Hepatic stellate cell (primary cell): ENCODE results near the gene GJB6.
"Not testable (repeated sequence)": the region's sequence is repeated elsewhere in the genome, so short reads cannot be mapped to it uniquely, and the experiment has no call there.

Source experiments
- DNase-seq: peaks from one replicate; pipeline ENCODE4 v3.0.0; 2011; ENCODE audit warnings: low spot score

GJB6 gene

DNA sequence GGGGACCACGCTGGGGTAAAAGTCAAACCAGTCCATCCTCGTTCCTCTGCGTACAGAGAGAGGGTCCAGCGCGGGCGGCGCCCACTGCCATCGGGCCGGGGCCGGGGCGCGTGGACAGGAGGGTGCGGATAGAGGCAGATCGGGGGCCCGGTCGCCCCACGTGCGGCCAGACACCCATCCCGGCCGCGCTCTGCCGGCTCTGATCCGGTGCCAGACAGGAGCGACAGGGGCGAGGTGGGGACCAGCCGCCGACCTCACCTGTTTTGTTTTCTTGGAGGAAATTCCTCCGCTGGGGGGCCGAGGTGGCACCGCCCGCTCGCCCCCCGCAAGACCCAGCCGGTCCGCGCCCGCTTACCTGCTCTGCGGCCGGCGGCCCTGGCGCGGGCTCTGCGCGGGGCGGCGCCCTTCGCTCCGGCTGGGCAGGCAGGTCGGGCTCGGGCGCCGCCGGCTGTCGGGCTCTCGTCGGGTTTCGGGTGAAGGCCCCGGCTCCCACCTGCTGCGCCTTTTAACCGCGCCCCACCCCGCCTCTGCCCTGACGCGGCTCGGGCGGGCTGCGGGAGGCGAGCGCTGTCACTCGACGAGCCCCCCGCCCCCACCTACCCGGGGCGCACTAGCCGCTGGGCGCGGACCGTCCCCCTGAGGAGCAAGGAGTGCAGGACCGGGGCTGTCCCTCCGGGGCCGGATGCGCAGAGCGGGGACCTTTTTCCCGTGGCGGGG, at the start of gene GJB6:
TSS of gene GJB6 (minus strand) at position 481 of the 717 bp plus-strand sequence. CDS start 8,839 bp downstream, outside the sequence.
- DNase-seq: no peak

DNA sequence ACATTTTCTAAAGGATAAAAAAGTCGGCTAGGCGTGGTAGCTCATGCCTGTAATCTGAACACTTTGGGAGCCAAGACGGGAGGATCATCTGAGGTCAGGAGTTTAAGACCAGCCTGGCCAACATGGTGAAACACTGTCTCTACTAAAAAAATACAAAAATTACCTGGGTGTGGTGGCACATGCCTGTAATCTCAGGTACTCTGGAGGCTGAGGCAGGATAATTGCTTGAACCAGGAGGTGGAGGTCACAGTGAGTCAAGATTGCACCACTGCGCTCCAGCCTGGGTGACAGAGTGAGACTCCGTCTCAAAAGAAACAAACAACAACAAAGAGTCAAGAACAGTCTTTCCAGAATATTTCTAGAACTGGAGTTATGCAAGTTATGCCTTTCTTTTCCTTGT, 44.8 kb upstream of the GJB6 start:
- not testable (repeated sequence) for DNase-seq

DNA sequence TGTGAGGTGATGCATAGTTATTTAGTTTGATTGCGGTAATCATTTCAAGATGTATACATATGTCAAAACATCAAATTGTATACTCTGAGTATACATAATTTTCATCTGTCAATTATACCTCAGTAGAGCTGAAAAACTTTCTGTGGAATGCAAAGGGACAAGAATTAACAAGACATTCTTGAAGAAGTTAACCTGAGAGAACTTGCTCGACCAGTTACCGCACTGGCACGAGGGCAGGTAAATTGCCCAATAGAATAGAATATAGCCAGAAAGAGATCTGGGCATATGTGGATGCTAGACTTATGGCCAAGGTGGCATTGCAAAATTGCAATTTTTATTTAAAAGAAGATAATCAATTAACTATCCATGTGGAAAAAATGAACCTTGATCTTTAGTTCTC, 42.3 kb upstream of the GJB6 start:
- no peak for DNase-seq

DNA sequence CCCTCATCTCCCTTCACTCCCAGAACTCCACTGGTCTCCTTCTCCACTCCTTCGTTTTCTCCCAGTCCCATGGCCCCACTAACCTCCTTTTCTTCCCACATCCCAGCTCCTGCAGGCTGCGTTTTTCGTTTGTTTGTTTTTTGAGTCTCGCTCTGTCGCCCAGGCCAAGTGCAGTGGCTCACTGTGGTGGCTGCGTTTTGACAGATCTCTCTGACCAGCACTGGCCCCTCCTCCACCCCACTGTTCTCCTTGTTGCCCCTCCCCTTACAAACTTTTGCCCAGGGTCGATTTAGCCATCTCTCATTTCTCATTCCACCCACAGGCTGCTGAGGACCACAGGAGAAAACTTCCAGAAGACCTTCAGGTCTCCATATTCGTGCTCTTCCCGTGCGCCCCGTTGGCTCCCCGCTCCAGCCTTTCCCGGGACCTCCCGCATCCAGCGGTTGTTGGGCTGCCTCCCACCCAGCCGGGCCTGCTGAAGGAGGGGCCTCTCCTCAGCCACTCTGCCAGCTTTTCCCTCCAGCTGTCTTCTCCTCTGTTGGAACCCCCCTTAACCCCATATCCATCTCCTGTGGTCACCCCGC, 40.6 kb upstream of the GJB6 start:
- no peak for DNase-seq

DNA sequence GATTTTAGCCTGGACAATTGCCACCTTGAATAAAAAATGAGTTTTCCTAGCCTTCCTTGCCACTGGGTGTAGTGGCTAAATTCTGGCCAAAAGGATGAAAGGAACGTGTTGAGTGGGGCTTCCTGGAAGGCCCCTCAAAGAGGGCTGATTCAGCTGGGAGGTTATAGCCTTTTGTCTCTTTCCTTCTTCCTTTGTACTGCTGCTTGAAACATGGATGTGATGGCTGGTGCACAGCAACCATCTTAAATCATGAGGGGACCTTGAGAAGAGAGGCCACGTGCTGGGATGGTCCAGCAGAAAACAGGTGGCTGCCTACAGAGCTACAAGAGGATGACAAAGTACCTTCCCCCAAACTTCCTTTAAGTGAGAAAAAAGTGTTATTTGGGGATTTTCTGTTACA, 40.0 kb upstream of the GJB6 start:
- no peak for DNase-seq

DNA sequence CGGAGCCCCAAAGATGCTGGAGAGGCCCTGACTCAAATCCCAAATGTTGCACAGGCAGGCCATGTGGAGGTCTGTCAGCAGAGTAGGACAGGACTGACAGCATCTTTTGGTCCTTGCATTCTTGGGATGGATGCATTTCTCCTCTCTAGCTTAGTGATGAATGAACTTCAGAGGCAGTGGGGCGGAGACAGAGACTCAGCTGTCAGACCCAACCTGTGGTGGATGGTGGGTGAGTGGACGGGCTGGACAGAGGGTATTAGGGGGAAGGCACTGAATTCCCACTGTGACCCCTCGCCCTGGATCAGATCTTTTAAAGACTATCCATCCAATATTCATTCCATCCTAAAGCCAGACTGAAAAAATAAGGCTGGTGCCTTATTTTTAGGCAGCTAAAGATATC, 39.3 kb upstream of the GJB6 start:
- DNase-seq: no peak

DNA sequence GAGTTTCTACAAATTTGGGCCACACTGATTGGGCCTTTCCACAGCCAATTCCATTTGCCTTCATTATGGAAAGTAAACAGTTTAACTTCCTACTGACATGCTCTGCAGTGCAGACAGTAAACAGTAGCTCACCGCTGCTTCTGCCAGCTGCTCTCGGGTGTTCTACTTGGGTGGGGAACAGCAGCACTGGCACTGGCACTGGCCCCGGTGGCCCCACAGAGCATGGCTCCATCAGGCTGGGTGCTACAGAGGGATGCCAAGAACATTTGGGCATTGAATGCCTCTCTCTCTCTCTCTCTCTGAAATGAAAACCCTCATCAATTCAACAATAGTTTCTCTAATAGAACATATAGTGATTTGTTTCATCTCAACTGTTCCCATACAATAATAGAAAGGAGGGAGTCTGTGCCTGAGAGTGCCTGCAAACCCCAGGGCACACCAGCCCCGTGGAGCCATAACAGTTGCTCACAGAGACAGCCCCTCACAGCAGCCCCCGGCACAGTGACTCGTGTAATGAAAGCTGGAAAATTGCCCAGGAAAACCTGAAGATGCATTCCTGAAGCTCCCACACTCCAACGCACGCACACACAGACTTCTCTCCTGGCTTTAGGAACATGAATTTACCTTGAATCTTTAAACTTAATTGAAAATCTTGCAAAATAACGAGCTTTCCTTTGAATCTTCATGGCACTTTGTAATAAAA, 38.2 kb upstream of the GJB6 start:
- DNase-seq: no peak

DNA sequence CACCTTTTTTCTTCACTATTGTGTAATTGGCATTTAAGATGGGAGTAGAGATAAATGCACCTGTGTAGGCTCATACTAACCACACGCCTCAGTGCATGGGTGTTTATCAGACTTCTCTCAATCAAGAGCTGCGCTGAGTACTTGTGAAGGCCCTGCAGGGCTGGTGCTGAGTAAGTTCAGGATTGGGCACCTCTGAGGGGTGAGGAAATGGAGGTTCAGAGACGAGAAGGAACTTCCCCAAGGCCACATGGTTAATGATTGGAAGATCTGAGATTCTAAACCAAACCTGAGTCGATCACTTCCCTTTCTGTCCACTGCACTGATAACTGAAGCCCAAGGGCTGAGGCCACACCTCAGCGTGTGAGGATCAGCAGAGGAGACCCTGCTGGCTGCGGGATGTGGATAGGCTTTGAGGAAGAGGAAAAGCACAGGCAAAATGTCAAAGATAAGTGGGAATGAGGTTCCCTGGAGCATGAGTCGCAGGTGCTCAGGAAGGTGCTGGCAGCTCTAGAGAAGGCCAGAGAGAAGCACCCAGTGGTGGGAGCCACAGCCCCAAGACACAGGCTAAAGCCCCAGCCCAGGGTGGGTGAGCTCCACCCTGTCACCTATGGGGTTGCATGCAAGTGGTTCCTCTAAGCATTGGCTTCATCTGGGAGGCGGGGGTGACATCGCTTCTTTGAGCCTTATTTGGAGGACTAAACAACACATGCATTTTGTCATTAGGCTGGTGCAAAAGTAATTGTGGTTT, 32.3 kb upstream of the GJB6 start:
- no peak for DNase-seq

DNA sequence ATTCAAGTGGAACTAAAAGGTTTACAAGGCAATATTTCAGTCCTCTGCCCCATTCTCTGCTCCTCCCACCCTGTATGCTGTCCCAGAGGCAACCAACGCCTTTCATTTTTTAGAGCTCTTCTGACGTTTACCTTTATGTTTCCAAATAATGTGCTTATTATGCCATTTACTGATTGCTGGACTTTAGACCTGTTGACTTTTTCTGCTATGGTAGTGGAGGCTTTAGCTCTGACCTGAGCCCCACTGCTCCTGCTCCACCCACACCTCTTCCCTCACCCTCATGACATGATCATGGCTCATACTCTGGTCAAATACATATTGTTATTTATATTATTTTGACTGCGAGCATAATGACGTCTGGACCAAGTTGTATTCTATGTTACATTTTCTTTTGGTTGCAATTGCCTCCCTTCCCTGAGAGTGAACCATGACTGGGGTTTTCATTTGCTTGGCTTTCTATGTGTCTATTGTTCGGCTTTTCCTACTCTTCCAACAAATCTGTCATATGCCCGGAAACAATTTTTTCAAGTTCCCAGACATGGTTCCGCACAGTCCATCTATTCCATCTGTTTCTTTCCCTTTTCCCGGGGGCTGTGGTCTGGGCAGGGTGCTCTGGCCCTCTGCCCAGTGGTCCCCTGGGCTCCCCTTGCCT, 31.4 kb upstream of the GJB6 start:
- DNase-seq: no peak

DNA sequence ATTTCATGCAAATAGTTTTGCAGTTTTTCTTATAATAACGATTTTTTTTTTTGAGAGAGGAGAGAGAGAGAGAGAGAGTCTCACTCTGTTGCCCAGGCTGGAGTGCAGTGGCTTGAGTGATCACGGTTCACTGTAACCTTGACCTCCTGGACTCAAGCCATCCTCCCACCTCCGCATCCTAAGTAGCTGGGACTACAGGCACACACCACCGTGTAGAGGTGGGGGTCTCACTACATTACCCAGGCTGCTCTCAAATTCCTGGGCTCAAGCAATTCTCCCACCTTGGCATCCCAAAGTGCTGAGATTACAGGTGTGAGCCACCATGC, 26.8 kb upstream of the GJB6 start:
- no peak for DNase-seq

DNA sequence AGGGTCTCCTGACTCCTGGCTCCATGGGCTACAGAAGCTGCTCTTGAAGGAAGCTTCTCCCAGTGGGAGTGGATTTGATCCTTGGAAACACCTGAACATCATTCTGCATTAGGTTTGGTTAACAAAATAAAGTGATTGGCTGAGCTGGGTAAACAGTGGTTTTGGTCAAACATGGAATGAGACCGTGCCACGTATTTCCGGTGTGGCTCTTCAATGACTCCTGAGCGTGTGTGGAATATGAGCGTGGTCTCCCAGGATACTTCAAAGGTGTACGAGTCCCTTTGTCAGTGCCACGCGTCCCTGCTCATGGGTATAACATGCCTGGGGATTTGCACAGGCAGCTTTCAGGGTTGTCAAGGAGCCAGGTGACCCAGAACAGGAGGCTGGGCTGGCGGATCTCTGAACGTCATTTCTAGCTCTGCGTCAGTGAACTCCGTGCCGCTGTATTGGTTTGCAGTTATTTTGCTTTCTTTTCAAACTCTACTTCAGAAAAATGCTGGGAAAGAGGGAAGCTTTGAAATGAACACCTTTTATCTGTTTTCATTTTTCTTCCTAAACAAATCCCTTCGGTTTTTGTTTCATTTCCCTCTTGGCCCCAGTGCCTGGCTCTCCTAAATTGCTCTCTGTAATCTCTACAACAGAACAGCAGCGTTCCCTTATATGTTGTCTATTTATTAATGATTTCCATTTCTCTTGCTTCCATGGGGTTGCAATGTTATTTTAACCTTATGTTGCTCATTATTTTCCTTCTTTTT, 26.3 kb upstream of the GJB6 start:
- DNase-seq: no peak

DNA sequence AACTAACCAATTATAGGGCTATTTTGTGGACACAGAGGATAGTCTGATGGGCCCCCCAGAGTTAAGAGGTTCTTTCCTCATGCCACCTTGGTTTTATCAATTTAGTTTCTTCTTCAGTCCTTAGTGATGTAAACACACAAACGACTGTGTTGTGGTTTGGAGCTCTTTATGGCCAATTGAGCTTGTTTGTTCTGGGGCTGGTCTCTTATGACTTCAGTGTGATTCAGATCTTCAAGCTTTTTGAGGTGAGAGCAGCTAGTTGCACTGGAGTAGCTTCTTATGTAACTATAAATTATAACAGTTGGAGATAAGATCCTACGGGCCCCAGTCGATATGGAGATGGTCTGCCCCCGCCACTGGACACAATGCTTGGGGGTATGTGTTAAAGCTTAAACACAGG, 22.0 kb upstream of the GJB6 start:
- no peak for DNase-seq

DNA sequence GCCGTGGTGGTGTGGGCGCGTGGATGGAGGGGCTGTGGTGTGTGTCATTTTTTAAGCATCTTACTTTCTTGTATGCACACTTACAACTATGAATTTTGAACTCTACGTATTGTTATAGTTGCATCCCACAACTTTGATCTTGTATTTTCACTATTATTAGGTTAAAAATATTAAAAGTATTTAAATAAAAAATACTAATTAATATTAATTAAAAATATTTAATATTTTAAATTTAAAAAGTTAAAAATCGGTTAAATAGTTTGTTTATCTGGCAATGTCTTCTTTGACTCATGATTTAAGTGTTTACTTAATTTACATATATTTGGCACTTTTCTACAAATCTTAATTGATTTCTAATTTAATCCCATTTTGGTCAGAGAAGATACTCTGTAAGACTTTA, 17.8 kb upstream of the GJB6 start:
- no peak for DNase-seq

DNA sequence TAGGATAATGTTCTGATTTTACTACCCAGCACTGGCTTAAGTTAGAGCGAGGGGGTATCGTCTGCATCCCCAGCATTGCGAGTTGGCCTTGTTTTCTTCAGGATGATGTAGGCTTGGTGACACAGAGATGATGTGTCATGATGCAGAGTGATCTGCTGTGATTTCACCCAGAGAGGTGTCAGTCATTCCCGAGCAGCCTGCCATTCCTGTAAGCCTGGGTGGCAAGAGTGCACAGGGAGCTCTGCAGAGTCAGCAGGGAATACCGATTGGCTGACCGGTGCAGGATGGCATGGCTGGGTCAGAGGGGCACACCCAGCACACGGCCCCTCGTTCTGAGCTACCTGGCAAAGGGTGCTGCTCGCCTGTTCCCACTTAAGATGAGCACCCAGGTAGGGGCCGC, 15.8 kb upstream of the GJB6 start:
- DNase-seq: no peak

DNA sequence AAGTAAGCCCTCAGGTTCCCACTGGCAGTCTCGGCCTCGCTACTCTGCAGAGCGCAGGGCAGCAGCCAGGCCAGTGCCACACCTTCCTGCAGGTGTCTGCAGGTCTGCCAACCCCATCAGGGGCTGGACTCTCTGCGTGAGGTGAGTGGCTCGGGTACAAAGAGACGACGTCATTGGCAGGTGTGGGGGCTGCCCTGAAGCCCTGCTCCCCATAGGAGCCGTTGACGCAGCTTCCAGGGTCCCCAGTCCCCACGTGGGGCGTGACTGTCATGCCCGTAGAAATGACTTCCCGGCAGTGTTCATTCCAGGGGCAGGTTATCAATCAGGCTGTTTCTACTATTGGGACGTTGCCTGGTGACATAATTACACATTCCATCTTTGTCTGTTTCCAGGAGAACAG, 15.3 kb upstream of the GJB6 start:
- DNase-seq: no peak

DNA sequence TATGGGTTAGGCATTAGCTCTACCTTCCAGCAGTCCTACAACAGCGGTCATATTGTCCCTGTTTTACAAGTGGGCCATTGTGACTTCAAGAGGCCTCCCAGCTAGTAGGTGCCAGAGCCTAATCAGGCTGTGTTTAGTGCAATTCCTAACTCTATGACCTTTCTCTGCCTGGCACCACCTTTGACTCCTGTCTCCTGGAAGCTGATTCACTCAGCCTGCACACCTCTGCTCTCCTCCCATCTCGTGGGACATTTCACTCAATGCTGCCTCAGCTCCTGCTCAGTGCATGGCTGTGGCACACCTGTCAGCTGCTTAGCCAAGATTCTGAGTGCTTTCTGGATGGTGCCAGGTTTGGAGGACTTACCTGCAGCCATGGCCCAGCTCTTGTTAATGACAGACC, 9.5 kb upstream of the GJB6 start:
- DNase-seq: no peak

DNA sequence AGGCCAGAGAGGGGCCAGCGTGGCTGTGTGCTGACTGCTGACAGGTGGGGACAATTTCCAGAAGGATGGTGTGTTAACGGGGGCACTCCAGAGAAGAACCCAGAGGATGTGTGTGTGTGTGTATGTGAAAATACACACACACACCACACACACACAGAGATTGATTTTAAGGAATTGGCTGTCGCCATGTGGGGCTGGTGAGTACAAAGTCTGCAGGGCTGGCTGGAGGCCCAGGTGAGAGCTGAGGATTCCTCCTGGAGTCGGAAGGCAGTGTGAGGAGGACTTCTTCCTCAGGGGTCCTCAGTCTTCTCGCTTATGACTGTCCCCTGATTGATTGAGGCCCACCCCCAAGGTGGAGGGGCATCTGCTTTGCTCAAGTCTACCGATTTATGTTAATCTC, 7.6 kb upstream of the GJB6 start:
- DNase-seq: no peak

DNA sequence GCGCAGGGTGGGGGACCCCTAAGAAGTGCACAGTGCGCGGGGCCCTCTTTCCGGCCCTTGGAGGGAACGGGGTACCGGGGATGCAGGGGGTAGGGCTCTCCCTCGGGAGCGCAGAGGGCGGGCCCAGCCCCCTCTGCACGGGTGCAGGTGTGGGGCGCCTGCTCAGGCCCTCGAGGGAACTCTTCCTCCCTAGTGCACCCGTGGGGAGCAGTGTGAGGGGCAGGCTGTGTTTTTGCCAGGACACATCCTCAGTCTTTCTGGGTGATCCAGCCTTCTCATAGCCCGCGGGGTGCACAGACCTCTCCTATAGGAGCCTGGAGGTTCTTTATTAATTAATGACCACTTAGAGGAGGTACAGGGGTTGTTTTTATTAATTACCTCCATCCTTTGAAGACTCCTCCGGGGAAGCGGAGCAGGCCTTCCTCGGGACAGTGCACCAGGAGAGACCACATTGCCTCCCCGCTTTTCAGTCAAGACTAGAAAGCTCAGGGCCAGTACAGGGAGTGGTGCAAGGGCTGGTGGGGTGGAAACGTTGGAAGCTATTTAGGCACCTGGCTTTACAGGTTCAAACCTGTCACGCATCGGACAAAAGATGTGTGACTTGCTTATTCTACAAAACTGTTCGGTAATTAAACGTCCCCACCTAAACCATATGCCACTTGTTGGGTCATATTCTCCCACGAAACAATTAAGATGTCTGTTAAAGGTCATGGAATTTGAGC, 598 bp upstream of the GJB6 start:
- no peak for DNase-seq

DNA sequence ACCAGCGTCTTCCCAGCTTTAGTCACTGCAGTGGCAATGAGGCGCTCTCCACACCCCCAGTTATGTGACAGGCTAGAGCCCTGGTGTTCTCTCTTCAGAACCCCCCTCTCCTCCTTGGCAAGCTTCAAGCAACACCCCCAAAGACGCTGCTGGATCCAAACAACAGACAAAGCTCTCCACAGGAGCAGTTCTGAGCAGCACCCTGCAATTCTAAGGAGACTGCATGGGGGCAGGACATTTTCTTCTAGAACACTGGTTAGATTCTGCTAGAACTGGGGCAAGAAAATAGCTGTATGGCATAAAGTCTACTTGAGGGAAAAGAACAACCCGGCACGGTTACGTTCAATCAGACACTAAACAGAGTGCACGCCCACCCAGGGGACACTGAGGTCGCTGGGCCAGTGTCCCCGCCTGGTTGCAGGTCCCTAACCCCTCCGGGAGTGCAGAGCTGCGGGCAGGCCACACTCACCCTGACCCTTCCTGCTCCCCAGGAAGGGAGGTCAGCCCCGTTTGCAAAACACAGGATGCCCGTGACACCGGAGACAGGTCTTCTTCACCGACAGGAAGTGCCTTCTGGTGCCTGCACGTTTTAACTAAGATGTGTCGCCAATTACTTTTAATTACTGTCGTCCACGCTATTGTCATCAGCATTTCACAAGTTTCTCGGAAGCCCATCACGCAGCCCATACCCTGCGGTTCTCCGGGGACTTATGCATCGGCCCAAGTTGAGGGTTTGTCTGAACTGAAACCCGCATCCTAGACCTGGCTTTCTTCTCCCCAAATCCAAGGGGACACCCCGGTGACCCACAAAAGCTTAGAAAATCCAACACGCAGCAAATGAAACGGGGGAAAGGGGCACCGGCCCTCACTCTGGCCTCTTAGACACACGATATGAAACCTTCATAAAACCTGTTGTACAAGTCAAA, 943 bp downstream of the GJB6 start:
- no peak for DNase-seq

DNA sequence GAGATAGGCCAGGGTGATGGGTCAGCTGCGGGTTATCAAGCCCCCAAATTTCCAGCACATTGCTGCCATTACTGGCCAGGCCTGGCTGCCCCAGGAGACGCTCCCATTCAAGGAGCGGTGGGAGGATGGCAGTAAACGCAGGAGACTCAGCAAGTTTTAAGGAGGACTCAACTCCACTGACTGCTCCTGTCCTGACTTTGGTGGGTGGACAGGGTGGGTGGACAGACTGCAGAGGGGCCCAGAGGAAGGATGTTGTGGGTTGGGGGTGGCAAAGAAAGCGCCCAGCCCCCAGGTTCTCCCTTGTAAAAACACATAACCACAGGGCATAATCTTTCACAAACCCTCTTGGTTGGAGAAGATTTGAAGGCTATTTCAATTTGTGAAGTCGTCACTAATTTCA, 4.4 kb downstream of the GJB6 start:
- DNase-seq: no peak
